Vagina (tissue), 2 donors: ENCODE data around the gene ADAMTS19. TPM values are rescaled to one million over a fixed set of nuclear protein-coding genes. Genes with fewer than 3 reads are reported as not detected.

Experiments used
- DNase-seq, 2 donors: peaks; one replicate each; pipeline ENCODE4 v3.0.0-alpha.2; 2017; ENCODE audit errors: extremely low spot score in 2 of 2
- H3K27ac ChIP-seq: fragments of 200-600 bp; sonication (generic); one replicate; pipeline ENCODE4 v1.5.1; 2019
- H3K27me3 ChIP-seq: fragments of 200-600 bp; sonication (generic); one replicate; pipeline ENCODE4 v1.5.1; 2019
- H3K36me3 ChIP-seq, 2 donors: fragments of 200-600 bp; sonication (generic); one replicate each; pipeline ENCODE4 v1.5.1; 2017 to 2019
- H3K4me1 ChIP-seq: fragments of 200-600 bp; sonication (generic); one replicate; pipeline ENCODE4 v1.5.1; 2019
- H3K4me3 ChIP-seq, 2 donors: fragments of 200-600 bp; sonication (generic); 1 replicate in 1 of 2; 2 replicates in 1 of 2; pipeline ENCODE4 v1.5.1; 2016 to 2019
- H3K9me3 ChIP-seq: fragments of 200-600 bp; sonication (generic); one replicate; pipeline ENCODE4 v1.5.1; 2019
- CTCF ChIP-seq, 3 experiments: fragments of 450-650 bp in 2 of 3; fragments of 200-600 bp in 1 of 3; sonication (generic) in 1 of 3; IDR thresholded peaks; one replicate each; pipeline ENCODE4 v1.5.1; 2017 to 2019; ENCODE audit warnings: antibody characterized with exemption in 3 of 3, mild to moderate bottlenecking in 2 of 3, moderate library complexity in 2 of 3
- POLR2A ChIP-seq, 2 donors: fragments of 450-650 bp; IDR thresholded peaks; one replicate each; pipeline ENCODE4 v1.6.1; 2017; ENCODE audit warnings: antibody characterized with exemption in 2 of 2, mild to moderate bottlenecking in 2 of 2, moderate library complexity in 2 of 2
- POLR2AphosphoS5 ChIP-seq, 2 donors: sonication (generic); formaldehyde crosslinking; IDR thresholded peaks; one replicate each; pipeline ENCODE4 v1.9.0; 2017; ENCODE audit warnings: antibody characterized with exemption in 2 of 2, mild to moderate bottlenecking in 2 of 2, low read depth in 1 of 2; ENCODE audit not compliant: insufficient read depth in 1 of 2
- intact Hi-C: fragments of 100-400 bp; cut with DNase I; formaldehyde crosslinking; loops from one replicate; pipeline ENCODE4 v1.15.1; 2023
- total RNA-seq: library from RNA; depleted of rRNA; stranded (reverse); fragments of >200 nt; gene quantifications from one replicate; pipeline ENCODE4 v1.2.3, GENCODE V29; 2016

The ADAMTS19 gene
- total RNA-seq, 1 donor from 2014 or later: 1.7 TPM

GRCh38 chr5:129506950-129507349 is 46.9 kb downstream of the ADAMTS19 start:
- no peak overlapping the region for H3K27ac ChIP-seq
- no peaks in the 10 kb centered on the region for H3K4me1 ChIP-seq
- TF ChIP-seq POLR2AphosphoS5 (IDR thresholded peaks at IDR 0.05; ENCODE audit: insufficient read depth in 1 of 2, low read depth in 1 of 2) (no peak), POLR2A (IDR thresholded peaks at IDR 0.05) (no peak), CTCF (IDR thresholded peaks at IDR 0.05) (no peak)
- intact Hi-C loops: no loop called here
- no peaks in the 10 kb centered on the region for H3K27me3 ChIP-seq
- H3K9me3 ChIP-seq: no peaks in the 10 kb centered on the region
- no peak for DNase-seq
- H3K36me3 ChIP-seq: no peaks in the 10 kb centered on the region
- H3K4me3 ChIP-seq: no peak overlapping the region

GRCh38 chr5:129507527-129507926 is 47.4 kb downstream of the ADAMTS19 start:
- no peak overlapping the region for H3K27ac ChIP-seq
- no peaks in the 10 kb centered on the region for H3K27me3 ChIP-seq
- no peak for DNase-seq
- H3K36me3 ChIP-seq: no peaks in the 10 kb centered on the region
- H3K4me1 ChIP-seq: no peaks in the 10 kb centered on the region
- TF ChIP-seq POLR2A (IDR thresholded peaks at IDR 0.05) (no peak), CTCF (IDR thresholded peaks at IDR 0.05) (no peak), POLR2AphosphoS5 (IDR thresholded peaks at IDR 0.05; ENCODE audit: insufficient read depth in 1 of 2, low read depth in 1 of 2) (no peak)
- H3K4me3 ChIP-seq: no peak overlapping the region
- intact Hi-C loops: no loop called here
- no peaks in the 10 kb centered on the region for H3K9me3 ChIP-seq

- intact Hi-C loops: no loop called here
- DNase-seq: no peak
- H3K4me1 ChIP-seq: no peaks in the 10 kb centered on the region
- H3K9me3 ChIP-seq: no peaks in the 10 kb centered on the region
- no peak overlapping the region for H3K4me3 ChIP-seq
- TF ChIP-seq POLR2AphosphoS5 (IDR thresholded peaks at IDR 0.05; ENCODE audit: insufficient read depth in 1 of 2, low read depth in 1 of 2) (no peak), CTCF (IDR thresholded peaks at IDR 0.05) (no peak), POLR2A (IDR thresholded peaks at IDR 0.05) (no peak)
- no peaks in the 10 kb centered on the region for H3K36me3 ChIP-seq
- H3K27ac ChIP-seq: no peak overlapping the region
- H3K27me3 ChIP-seq: no peaks in the 10 kb centered on the region
These were observed 48.5 kb downstream of the ADAMTS19 start for GRCh38 chr5:129508606-129509005.

GRCh38 chr5:129509363-129509975 is 49.4 kb downstream of the ADAMTS19 start:
- intact Hi-C loops: no loop called here
- no peaks in the 10 kb centered on the region for H3K27me3 ChIP-seq
- DNase-seq: no peak
- H3K9me3 ChIP-seq: no peaks in the 10 kb centered on the region
- no peak overlapping the region for H3K4me3 ChIP-seq
- no peak for TF ChIP-seq POLR2A (IDR thresholded peaks at IDR 0.05)
- TF ChIP-seq POLR2AphosphoS5 (IDR thresholded peaks at IDR 0.05; ENCODE audit: insufficient read depth in 1 of 2, low read depth in 1 of 2): no peak
- TF ChIP-seq CTCF (IDR thresholded peaks at IDR 0.05): no peak
- H3K4me1 ChIP-seq: no peaks in the 10 kb centered on the region
- no peaks in the 10 kb centered on the region for H3K36me3 ChIP-seq
- H3K27ac ChIP-seq: no peak overlapping the region

GRCh38 chr5:129511291-129511690 is 51.2 kb downstream of the ADAMTS19 start:
- Histone ChIP-seq H3K4me3 (no peak overlapping the region), H3K9me3 (no peaks in the 10 kb centered on the region), H3K27ac (no peak overlapping the region), H3K36me3 (no peaks in the 10 kb centered on the region), H3K27me3 (no peaks in the 10 kb centered on the region), H3K4me1 (no peaks in the 10 kb centered on the region)
- no peak for TF ChIP-seq CTCF (IDR thresholded peaks at IDR 0.05)
- TF ChIP-seq POLR2AphosphoS5 (IDR thresholded peaks at IDR 0.05; ENCODE audit: insufficient read depth in 1 of 2, low read depth in 1 of 2): no peak
- no peak for TF ChIP-seq POLR2A (IDR thresholded peaks at IDR 0.05)
- no peak for DNase-seq
- intact Hi-C loops: no loop called here
